Activated gamma-delta T cell treated with Interleukin-2 at 50 U/mL for 16 hours (primary cell): ENCODE results near the gene MYNN.
"Not testable (repeated sequence)": the region's sequence is repeated elsewhere in the genome, so short reads cannot be mapped to it uniquely, and the experiment has no call there.

ENCODE experiments used
- DNase-seq: peaks from one replicate; pipeline ENCODE4 v3.0.0-alpha.2; 2020

MYNN gene

DNA sequence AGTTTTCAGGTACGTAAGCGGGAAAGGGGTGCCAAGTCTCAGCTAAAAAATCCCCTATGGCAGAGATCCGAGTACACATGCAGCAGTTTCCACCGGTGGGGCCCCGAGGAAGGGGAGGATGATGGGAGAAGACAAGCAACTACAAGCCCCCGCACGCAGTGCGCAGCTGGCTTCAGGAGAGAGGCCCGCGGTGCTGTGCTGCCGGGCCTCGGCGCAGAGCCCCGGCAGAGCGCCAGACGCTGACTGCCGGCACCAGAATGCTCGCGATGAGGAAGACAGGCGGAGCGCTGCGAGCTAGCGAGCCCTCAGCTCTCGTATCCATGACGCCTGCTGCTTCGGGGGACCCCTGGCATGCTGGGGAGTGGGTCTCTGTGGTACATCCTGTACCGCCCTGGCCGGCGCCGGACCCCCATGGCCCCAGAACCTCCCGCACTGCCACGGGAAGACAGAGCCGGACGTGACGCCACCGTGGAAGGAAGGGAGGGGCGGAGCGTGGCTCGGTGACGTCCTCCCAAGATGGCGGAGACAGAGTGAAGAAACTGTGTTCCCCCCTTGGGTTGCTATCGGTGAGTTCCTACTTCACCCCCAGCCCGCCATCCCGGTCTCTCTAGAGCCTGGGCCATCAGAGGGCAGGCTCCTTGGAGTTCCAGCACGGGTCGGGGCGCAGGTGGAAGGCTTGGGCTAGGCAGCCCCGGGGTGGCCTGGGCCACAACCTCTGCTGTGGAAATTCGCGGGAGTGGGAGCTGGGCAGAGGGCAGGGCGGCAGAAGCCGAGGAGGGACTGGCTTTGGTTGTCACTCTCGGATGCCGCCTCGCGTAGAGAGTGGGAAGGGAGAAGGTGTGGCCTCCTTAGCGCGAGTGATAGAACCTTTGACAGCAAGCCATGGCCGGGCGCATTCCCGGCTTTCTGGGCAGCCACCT lies at the start of gene MYNN:
Gene MYNN (plus strand): TSS at position 500 of the 920 bp plus-strand sequence. CDS start 900 bp downstream, outside the sequence.
- DNase-seq = peak; percentile 87

DNA sequence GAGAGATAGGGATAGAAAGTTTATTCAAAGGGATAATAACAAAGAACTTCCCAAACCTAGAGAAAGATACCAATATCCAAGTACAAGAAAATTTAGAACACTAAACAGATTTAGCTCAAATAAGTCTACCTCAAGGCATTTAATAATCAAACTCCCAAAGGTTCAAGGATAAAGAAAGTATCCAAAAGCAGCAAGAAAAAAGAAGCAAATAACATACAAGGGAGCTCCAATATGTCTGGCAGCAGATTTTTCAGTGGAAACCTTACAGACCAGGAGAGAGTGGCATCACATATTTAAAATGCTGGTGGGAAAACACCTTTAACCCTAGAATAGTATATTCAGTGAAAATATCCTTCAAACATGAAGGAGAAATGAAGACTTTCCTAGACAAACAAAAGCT lies 41.3 kb upstream of the MYNN start:
- not testable (repeated sequence) for DNase-seq

DNA sequence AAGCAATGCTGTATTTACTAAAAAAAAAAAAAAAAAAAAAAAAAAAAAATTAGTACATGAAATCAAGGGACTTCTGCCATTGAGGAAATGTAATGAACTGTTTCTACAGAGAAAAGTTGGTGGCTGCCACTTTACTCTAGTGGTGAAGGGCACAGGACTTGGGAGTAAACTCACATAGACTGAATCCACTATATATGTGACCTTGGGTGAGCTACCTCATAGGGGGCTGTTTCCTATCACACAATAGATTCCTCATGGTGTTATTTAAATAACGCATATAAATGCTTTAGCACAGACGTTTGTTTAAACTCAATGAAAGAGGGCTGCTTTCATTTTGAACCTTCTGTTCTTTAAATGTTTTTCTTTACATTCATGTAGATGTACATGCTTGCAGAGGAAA lies 34.1 kb upstream of the MYNN start:
- no peak for DNase-seq

DNA sequence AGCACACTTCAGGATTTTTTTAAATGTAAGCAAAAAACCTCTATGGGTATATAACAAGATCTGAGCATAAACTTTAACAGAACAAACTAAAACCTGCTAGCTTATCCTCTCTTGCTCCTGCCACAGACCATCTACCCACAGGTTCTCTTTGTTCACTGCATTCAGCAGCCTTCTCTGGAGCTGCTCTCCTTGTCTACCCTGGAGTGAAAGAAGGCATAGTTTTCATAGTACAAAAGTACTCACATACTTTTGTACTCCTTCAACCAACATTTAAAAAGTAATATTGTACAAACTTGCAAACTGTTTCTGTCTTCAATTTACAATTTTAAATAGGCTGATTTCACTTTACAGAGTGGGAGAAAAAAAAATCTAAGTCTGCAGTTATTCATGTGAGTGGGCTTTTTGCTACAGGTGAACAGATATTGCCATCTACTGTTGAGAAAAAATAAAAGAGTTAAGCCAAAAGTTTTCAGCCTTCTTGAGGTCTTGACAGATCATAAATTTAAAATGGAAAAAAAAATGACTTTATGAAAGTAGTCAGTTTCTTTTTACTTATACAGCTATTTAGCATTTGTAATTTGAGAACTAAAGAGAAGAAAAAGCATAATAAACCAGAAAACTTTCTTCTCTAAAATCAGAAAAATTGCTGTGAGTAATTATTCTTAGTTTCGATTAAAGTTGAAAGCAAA lies 28.7 kb upstream of the MYNN start:
- no peak for DNase-seq

DNA sequence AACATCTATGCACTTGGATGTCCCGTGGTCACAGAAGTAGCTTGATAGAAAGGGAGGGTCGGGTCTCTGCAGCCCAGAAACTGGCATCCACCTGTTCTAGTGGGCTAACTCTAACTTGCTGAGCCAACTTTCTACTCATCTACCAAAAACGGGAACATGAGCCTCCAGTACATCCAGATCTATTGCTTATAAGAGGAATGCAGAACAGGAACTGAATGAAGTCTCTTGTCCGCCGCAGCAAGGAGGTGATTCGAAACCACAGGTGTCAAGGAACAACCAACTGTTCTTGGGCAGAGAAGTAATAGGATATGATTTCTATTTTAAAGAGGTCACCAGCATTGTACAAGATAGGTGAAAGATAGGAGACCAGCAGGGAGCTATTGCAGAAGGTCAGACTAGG lies 26.3 kb upstream of the MYNN start:
- DNase-seq = no peak

DNA sequence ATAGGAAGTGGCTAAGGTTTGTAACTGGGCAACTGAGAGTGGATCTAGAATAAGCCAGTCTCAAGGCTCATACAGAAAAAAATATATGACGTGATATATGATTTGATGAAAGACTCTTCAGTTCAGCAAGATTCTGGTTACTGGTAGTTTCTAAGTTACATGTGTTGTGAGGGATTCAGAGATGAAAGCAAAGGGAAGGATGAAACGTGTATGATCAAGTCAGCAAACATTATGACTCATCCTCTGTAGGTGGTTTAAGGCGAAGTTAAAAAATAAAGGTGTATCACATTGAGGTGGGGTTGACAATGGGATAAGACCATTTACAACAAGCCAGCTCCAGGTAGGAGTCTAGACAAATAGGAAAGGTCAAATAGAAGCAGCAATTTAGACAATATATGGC lies 24.5 kb upstream of the MYNN start:
- DNase-seq = no peak

DNA sequence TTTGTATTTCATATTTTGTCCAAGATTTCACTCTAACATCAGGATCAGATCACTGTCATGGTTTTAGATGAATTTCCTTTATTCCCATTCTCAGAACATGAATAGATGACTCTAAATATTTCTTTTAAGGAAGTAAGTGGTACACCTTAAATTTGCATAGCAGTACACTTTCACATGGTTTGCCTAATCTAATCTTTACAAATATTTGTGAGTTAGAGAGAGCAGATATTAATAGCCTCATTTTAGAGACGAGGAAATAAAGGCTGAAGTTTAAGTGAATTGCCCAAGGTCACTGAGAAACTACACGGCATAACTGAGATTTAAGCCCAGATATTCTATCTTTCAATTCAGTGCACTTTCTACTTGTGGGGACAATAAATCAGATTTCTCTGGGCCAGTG lies 22.5 kb upstream of the MYNN start:
- DNase-seq = no peak

DNA sequence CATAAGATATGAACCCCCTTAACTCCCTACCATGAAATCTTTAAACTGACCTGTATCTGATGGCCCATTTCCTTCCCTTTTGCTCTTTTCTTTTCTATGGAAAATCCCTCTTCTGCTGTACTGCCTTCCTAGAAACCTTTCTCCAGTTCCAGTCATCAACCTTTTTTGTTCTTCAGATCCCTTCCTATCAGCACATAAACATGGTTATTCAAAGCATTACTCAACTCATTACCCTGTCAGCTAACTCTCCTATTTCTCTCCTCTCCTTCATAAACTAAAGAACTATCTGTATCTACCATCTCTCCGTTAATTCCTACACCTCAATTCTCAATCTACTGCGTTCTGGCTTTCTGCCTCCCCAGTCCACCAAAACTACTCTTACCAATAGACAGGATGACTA lies 21.3 kb upstream of the MYNN start:
- no peak for DNase-seq

DNA sequence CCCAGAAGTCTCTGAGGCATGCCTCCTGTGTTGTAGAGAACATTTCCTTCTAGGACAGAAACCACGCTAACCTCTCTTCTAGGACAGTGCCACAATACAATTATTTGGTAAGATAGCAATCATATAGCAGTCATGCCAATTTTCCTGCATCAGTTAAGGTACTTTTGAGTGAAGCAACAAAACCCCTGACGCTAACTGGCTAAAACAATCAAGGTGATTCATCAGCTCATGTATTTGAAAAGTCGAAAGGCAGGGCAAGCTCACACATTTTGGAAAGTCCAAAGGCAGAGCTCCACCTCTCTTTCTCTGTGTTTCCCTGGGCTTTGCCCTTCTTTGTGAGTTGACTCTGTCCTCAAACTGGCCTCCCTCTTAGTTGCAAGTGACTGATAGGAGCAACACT lies 18.5 kb upstream of the MYNN start:
- no peak for DNase-seq

DNA sequence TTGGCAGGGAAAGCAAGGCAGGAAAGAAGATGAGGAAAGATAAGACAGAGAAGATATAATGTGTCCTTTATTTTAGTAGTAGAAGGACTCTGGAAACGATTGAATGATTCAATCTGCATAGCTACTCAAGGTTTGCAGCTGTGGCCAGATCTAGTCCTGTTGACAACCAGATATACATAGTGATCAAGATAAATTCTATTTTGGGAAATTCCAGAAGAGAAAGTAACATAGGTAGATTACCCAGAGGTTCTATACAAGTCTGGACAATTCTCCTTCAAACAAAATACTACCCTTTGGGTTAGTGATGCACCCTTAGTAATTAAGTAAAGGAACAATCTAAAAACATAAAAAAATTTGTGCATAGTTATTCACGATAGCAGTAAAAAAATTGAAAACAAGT lies 17.7 kb upstream of the MYNN start:
- DNase-seq = no peak

DNA sequence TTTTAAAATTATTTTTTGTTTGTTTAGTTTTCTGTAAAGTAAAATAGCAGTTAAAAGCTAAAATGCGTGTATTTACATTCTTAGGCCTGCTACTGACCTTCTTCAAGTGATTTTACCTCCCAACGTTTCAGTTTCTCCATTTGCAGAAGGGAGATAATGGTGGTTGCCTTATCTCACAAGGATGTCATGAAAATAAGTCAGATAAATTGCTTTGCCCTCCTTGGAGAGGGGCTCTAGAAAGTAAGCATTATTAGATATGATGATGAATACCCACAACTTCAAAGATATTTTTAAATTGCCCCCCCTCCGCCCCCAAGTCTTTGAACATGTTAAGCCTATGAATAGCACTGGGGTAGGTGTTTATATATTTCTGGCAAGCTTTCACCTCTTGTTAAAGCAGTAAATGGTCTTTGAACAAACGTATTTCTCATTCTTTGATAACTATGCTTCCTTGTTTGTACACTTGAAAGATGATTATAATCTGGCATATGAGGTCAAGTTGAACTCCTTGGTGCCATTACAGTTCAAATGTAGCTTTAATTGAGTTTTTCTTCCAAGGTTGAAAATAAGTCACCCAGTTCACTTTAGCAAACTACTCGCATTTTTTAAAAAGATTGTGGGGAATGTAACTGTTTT lies 14.7 kb upstream of the MYNN start:
- DNase-seq = no peak

DNA sequence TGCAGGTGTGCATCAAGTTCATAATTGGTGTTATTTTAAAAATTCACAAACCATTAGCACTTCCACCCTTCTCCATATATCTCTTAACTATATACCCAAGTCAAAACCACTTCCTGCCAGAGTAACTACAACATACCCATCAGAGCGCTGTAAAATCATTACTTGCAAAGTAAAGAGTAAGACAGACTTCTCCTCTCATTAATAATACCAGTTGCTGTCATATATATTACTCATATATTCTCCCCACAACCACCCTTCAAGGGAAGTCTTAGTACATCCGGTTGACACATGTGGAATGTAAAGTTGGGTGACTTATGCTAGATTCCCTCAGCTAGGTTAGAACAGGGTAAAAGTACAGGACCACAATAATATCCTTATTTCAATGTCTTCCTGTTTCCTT lies 13.9 kb upstream of the MYNN start:
- no peak for DNase-seq

DNA sequence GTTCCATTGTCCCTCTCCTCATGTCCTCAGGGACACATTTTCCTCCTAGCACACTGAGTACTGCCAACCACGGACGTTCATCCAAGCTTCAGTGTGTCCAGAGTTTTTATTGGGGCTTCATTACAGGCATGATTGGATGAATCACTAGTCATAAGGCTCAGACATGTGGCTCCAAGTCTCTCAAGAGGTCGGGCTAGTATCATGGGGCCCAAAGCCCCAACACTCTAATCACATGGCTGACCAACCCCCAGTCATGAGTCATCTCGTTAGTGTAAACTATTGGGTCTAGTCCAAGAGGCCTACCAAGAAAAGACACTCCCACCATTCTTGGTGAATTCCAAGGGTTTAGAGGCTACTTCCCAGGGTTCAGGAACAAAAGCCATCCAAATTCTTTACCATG lies 12.7 kb upstream of the MYNN start:
- DNase-seq = no peak

DNA sequence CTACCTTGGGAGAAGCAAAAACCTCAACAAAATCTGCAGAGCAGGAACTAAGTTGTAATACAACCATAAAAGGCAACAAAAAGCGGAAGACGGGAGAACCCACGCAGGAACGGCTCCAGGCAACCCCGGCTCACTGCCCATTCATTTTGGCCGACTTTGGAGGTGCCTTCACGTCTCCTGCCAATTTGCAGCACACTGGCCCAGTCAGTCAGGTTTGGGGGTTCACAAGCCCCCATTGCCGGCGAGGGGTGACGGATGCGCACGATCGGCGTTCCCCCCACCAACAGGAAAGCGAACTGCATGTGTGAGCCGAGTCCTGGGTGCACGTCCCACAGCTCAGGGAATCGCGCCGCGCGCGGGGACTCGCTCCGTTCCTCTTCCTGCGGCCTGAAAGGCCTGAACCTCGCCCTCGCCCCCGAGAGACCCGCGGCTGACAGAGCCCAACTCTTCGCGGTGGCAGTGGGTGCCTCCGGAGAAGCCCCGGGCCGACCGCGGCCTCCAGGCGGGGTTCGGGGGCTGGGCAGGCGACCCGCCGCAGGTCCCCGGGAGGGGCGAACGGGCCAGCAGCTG lies 8.8 kb upstream of the MYNN start:
- peak; percentile 49 for DNase-seq

DNA sequence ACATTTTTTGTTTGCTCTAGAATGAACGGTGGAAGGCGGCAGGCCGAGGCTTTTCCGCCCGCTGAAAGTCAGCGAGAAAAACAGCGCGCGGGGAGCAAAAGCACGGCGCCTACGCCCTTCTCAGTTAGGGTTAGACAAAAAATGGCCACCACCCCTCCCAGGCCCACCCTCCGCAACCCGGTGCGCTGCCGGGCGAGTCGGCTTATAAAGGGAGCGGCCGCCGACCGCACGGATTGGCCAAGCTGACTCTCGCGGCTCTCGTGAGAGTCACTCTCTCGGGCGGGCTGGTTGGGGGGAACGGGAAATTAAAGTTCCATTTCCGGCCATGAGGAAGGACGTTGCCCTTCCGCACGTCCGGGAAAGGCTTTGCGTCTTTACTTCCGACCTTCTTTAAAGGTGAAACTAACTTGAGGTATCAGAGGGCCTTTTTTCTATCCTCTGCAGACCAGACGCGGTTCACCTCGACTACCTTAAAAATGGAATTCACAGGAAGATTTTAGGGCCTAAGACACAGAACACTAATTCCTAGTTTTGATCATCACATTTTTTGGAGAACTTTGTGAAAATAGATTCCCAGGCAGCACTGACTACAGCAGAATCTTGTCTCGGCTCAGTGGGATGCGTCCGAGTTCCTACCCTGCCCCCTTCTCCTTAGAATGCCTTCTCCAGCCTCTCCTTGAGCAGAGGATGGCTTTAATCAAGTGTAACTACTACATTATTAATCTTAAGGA lies 8.1 kb upstream of the MYNN start, which contains the start of gene TERC:
Gene TERC (minus strand): TSS at position 179 of the 731 bp plus-strand sequence.
- DNase-seq = peak; percentile 92

DNA sequence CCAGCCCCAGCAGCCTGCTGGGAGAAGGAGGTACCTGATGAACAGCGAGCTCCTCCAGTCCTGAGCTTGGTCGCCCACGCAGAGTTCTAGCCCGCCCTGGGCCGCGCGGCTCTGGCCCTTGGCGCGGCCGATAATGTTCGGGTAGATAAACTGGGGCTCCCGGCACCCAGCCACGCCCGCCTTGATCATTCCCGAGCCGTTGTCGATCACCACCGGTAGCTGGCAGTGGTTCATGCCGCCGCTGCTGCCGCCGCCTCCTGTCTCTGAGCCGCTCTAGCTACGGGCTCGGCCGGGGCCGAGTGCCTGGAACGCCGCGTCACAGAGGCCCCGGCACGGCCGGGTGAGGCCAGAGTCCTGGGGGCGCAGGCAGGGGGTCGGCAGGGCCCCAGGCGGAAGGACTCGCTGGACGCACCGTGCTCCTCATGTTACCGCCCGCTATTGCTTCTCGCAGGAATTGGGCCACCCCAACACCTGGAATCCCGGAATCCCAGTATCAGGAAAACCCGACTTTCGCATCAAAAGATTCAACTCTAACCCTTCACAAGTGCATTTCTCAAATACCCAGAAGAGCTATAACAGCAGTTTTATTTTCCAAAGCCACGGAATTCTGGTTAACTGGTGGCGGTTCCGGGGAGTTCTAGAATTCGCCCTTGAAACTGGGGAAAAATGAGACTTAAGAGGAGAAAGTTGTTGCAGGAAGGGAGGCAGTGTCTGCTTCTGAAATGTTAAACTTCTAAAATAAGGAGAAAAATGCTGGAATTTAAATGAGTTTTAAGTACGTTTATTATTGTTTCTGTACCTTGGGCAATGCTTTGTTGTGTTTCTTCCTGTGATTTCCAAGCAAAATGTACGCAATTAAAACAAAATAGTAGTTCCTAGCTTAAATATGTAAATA lies 3.7 kb upstream of the MYNN start, which contains the start of gene ACTRT3:
Gene ACTRT3 (minus strand): TSS at position 275 of the 895 bp plus-strand sequence. CDS start 41 bp downstream, at position 234.
- peak; percentile 51 for DNase-seq

DNA sequence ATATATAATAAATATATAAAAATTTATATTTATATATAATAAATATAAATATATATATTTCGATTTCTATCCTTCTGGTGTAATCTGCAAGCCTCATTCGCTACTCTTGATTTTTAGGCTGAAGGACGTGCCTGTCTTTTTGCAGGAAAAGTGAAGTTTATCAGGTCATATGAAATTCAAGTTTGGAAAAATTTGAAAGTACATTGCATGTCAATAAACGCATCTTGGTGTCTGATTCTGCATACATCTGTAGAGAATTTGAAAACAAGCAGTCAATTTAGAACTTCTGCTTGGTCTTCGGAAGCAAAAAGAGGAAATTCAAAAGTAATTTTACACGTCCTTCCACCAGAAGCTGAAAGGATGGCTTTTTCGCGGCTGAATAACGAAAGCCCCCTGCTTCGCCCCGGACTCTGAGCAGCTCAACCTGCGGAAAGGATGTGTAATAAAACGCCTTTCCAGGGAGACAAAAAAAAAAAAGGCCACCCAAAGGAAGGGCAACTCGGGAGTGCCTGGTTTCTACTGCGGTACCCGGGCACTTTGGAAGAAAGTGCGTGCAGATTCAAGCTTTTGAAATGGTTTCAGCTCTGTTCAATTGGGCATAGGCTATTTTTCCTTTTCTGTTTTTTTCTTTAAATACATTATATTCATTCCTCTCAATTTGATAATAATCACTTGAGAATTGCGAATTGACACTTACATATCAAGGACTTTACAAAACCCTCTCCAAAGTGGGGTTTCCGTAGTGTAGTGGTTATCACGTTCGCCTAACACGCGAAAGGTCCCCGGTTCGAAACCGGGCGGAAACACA lies 1.5 kb upstream of the MYNN start:
- peak; percentile 55 for DNase-seq

DNA sequence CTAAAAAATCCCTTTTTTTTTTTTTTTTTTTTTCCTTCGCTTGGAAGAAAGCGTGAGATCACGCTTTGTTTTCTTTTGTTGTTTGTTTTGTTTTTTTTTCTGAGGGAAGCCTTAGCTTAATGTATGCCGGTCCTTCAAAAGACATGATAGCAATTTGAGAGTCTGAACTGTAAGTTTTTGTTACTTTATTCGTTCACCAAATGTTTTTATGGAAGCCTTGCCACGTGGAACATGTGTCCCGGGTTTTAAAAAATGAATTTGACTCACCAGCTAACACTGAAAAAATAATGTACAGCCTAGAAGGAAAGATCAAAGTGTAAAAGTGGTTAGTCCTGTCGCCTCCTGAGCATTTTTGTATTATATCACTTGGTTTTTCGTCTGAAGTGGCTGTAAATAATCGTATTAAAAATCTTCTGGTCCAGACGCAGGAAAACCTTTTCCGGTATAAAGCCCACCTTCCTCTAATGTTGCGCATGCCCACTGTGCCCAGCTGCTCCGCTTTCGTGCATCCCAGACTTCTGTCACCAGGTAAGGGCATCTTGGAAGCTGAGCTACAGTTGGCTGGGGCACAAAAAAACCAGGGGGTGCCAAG lies 795 bp upstream of the MYNN start:
- no peak for DNase-seq

DNA sequence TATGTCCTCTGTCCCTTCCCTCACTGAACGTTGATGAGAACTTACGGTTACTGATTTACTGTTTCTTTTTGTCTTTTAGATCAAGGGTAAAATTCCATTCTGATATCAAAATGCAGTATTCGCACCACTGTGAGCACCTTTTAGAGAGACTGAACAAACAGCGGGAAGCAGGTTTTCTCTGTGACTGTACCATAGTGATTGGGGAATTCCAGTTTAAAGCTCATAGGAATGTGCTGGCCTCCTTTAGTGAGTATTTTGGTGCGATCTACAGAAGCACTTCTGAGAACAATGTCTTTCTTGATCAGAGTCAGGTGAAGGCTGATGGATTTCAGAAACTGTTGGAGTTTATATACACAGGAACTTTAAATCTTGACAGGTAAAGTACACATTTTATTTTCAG lies 990 bp downstream of the MYNN start:
- DNase-seq = no peak

DNA sequence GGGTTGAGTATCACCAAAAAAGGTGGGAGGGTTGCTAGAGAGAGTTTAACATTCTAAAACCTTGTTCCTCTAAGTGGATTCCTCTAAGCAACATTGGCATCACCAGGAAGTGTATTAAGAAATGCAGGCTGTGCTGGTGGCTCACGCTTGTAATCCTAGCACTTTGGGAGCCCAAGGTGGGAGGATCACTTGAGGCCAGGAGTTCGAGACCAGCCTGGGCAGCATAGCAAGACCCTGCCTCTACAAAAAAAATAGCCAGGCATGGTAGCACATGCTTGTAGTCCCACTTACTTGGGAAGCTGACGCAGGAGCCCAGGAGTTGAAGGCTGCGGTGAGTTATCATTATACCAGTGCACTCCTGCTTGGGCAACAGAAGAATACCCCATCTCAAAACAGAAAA lies 4.6 kb downstream of the MYNN start:
- no peak for DNase-seq
